ENCODE results near the gene DFFB. TPM values are rescaled to one million over a fixed set of nuclear protein-coding genes. Genes with fewer than 3 reads are reported as not detected.

Gene DFFB
- total and polyA plus RNA-seq, 9 of the 15 experiments (the other 6 are each of a cell fraction or from before 2014, with no cell fraction given), result 2.3 to 15.8 (median 11.5) TPM

DNA sequence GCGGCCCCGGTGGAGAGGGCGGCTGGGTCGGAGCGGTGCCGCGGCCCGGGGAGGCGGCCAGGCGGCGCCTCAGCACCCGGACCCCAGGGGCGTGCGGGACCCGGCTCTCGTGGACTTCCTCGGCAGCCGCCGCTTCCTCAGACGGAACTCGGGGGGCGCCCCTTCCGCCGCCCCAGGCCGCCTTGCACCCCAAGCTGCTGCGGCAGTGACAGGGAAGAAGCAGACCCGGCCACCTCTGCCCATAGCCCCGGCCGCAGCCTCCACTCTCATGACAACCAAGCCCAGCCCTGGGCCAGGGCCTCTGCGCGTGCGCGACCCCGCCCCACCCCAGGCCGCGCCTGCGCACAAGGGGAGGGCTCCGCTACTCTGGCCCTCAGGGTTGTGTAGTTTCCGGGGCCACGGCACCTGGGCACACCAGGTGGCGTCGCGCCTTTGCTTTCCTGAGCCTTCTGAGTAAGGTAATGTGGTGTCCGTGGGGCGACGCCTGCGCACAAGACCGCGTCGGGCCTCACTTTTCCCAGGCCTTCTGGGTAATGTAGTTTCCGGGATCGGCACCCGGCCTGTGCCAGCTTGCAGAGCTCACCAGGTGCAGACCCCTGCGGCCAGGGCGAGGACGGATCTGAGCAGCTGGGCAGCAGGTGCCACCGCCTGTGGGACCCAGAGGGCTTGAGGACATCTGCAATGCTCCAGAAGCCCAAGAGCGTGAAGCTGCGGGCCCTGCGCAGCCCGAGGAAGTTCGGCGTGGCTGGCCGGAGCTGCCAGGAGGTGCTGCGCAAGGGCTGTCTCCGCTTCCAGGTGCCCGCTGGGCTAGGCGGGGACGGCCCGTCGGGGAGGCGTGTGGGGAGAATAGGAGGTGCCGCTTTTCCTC, at the start of gene DFFB, which contains the start of gene CEP104 (continued):
- TF ChIP-seq NCOA2 (IDR thresholded peaks at IDR 0.05; ENCODE audit: partially characterized antibody in 2 of 2), result no peak
- TF ChIP-seq ZNF23 (CRISPR knock-in tag; IDR thresholded peaks at IDR 0.05), result no peak
- TF ChIP-seq EP300 (IDR thresholded peaks at IDR 0.05; ENCODE audit: low read length), result no peak
- no peak for TF ChIP-seq PTTG1 (tag; IDR thresholded peaks at IDR 0.05; ENCODE audit: low read depth)
- peak; percentile 71 to 82 for TF ChIP-seq MNT (conservative IDR thresholded peaks at IDR 0.05)
- TF ChIP-seq STAT5B (CRISPR knock-in tag; IDR thresholded peaks at IDR 0.05), result no peak
- no peak for TF ChIP-seq E4F1 (CRISPR knock-in tag; IDR thresholded peaks at IDR 0.05; ENCODE audit: borderline replicate concordance)
- TF ChIP-seq, protein P1, sequence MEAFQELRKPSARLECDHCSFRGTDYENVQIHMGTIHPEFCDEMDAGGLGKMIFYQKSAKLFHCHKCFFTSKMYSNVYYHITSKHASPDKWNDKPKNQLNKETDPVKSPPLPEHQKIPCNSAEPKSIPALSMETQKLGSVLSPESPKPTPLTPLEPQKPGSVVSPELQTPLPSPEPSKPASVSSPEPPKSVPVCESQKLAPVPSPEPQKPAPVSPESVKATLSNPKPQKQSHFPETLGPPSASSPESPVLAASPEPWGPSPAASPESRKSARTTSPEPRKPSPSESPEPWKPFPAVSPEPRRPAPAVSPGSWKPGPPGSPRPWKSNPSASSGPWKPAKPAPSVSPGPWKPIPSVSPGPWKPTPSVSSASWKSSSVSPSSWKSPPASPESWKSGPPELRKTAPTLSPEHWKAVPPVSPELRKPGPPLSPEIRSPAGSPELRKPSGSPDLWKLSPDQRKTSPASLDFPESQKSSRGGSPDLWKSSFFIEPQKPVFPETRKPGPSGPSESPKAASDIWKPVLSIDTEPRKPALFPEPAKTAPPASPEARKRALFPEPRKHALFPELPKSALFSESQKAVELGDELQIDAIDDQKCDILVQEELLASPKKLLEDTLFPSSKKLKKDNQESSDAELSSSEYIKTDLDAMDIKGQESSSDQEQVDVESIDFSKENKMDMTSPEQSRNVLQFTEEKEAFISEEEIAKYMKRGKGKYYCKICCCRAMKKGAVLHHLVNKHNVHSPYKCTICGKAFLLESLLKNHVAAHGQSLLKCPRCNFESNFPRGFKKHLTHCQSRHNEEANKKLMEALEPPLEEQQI (IDR thresholded peaks at IDR 0.05), result no peak
- no peak for TF ChIP-seq HDGF (IDR thresholded peaks at IDR 0.05)
- peak; percentile 97 for TF ChIP-seq ZNF143 (CRISPR knock-in tag; IDR thresholded peaks at IDR 0.05)
- TF ChIP-seq ZNF778 (CRISPR knock-in tag; IDR thresholded peaks at IDR 0.05), result no peak
- no peak for TF ChIP-seq AFF4 (CRISPR knock-in tag; IDR thresholded peaks at IDR 0.05)
- TF ChIP-seq, protein P2, sequence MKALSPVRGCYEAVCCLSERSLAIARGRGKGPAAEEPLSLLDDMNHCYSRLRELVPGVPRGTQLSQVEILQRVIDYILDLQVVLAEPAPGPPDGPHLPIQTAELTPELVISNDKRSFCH (CRISPR knock-in tag; IDR thresholded peaks at IDR 0.05), result no peak
- TF ChIP-seq, protein P2 (tag; IDR thresholded peaks at IDR 0.05), result 0 out of 2 replicates have a peak, but pooled peaks have one; percentile 27

Data from K562 (cell line).